ENCODE measurements around the gene ATL2. TPM values are rescaled to one million over a fixed set of nuclear protein-coding genes. Genes with fewer than 3 reads are reported as not detected.

The ATL2 gene
- total RNA-seq, 2 donors from 2014 or later: 125 to 139 TPM

- no peaks in the 10 kb centered on the region for H3K27me3 ChIP-seq (ENCODE audit: control insufficient read depth, insufficient read depth, low read length, poor library complexity, severe bottlenecking)
- DNase-seq: no peak
- H3K36me3 ChIP-seq (ENCODE audit: control insufficient read depth, insufficient read depth, low read length): no peaks in the 10 kb centered on the region
- Mint-ChIP-seq H3K27ac (no peak overlapping the region), H3K4me1 (peaks cover 14% of the 10 kb centered on the region), H3K36me3 (ENCODE audit: low read depth) (no peaks in the 10 kb centered on the region), H3K27me3 (ENCODE audit: insufficient read depth) (peaks cover 4% of the 10 kb centered on the region), H3K4me3 (no peak overlapping the region), H3K9me3 (no peaks in the 10 kb centered on the region)
- TF ChIP-seq, protein P1, sequence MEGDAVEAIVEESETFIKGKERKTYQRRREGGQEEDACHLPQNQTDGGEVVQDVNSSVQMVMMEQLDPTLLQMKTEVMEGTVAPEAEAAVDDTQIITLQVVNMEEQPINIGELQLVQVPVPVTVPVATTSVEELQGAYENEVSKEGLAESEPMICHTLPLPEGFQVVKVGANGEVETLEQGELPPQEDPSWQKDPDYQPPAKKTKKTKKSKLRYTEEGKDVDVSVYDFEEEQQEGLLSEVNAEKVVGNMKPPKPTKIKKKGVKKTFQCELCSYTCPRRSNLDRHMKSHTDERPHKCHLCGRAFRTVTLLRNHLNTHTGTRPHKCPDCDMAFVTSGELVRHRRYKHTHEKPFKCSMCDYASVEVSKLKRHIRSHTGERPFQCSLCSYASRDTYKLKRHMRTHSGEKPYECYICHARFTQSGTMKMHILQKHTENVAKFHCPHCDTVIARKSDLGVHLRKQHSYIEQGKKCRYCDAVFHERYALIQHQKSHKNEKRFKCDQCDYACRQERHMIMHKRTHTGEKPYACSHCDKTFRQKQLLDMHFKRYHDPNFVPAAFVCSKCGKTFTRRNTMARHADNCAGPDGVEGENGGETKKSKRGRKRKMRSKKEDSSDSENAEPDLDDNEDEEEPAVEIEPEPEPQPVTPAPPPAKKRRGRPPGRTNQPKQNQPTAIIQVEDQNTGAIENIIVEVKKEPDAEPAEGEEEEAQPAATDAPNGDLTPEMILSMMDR (conservative IDR thresholded peaks at IDR 0.05): no peak
- no peak overlapping the region for H3K4me3 ChIP-seq (ENCODE audit: low read length)
- H3K9ac ChIP-seq (ENCODE audit: extremely low read depth, low read length, poor library complexity, severe bottlenecking): no peak overlapping the region
- H3K27ac ChIP-seq (ENCODE audit: low read depth, low read length): no peak overlapping the region
- no peaks in the 10 kb centered on the region for H3K4me1 ChIP-seq (ENCODE audit: control insufficient read depth, insufficient read depth, low read length)
- H3K9me3 ChIP-seq (ENCODE audit: control insufficient read depth, low read length): no peaks in the 10 kb centered on the region
- 100% methylated on average over 1 of the region's 1 CpG; no CpG with 5 or more reads in 1 of the 2 experiments for WGBS, 2 experiments (ENCODE audit: insufficient coverage in 1 of 2, insufficient read length in 1 of 2)
Observed at GRCh38 chr2:38269421-38269820, 107.7 kb downstream of the ATL2 start.

DNA sequence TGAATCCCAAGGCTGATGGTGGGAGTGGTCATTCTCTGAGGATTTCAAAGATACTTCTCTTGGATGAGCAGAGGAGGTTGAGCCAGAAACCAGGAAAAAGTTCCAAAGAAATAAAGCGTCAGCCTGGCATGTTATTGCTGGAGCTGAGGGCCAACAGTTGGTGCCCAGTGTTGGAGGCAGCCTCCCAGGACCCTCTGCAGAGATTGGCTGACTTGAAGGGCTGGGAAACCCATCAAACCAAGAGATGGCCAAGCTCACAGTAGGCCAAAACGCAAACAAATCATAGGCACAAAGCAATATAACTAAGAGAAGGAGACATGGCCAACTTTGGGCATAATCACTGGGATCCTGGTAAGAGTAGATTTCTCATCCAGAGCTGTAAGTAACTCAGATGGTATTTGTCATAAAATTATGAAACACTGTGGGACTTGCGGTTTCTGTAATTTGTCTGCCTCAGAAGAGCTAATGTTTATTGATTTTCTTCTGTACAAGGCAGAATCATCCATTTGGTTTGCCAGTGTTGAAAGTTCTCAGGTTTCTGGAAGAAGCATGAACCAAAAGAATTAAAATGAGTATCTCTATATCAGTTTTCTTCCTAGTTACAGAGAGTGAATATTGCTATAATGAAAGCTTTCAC lies 108.3 kb downstream of the ATL2 start:
- Mint-ChIP-seq H3K27ac (no peak overlapping the region), H3K27me3 (ENCODE audit: insufficient read depth) (peaks cover 9% of the 10 kb centered on the region), H3K4me3 (no peak overlapping the region), H3K9me3 (no peaks in the 10 kb centered on the region), H3K36me3 (ENCODE audit: low read depth) (no peaks in the 10 kb centered on the region), H3K4me1 (peaks cover 12% of the 10 kb centered on the region)
- H3K9ac ChIP-seq (ENCODE audit: extremely low read depth, low read length, poor library complexity, severe bottlenecking): no peak overlapping the region
- TF ChIP-seq, protein P1 (conservative IDR thresholded peaks at IDR 0.05): no peak
- DNase-seq: no peak
- no peaks in the 10 kb centered on the region for H3K9me3 ChIP-seq (ENCODE audit: control insufficient read depth, low read length)
- H3K27ac ChIP-seq (ENCODE audit: low read depth, low read length): no peak overlapping the region
- H3K36me3 ChIP-seq (ENCODE audit: control insufficient read depth, insufficient read depth, low read length): no peaks in the 10 kb centered on the region
- 93 to 94% methylated on average over 2 to 3 of the region's 3 CpGs for whole genome bisulfite sequencing, 2 experiments (ENCODE audit: insufficient coverage in 1 of 2, insufficient read length in 1 of 2)
- no peaks in the 10 kb centered on the region for H3K4me1 ChIP-seq (ENCODE audit: control insufficient read depth, insufficient read depth, low read length)
- no peaks in the 10 kb centered on the region for H3K27me3 ChIP-seq (ENCODE audit: control insufficient read depth, insufficient read depth, low read length, poor library complexity, severe bottlenecking)
- H3K4me3 ChIP-seq (ENCODE audit: low read length): no peak overlapping the region

- WGBS, 2 experiments (ENCODE audit: insufficient coverage in 1 of 2, insufficient read length in 1 of 2): 87 to 100% methylated on average over 1 to 2 of the region's 2 CpGs
- Mint-ChIP-seq H3K4me3 (no peak overlapping the region), H3K4me1 (peaks cover 4% of the 10 kb centered on the region), H3K27me3 (ENCODE audit: insufficient read depth) (peaks cover 12% of the 10 kb centered on the region), H3K9me3 (no peaks in the 10 kb centered on the region), H3K27ac (no peak overlapping the region), H3K36me3 (ENCODE audit: low read depth) (no peaks in the 10 kb centered on the region)
- Histone ChIP-seq H3K4me3 (ENCODE audit: low read length) (no peak overlapping the region), H3K4me1 (ENCODE audit: control insufficient read depth, insufficient read depth, low read length) (no peaks in the 10 kb centered on the region), H3K36me3 (ENCODE audit: control insufficient read depth, insufficient read depth, low read length) (no peaks in the 10 kb centered on the region), H3K27ac (ENCODE audit: low read depth, low read length) (no peak overlapping the region), H3K9me3 (ENCODE audit: control insufficient read depth, low read length) (no peaks in the 10 kb centered on the region), H3K27me3 (ENCODE audit: control insufficient read depth, insufficient read depth, low read length, poor library complexity, severe bottlenecking) (no peaks in the 10 kb centered on the region), H3K9ac (ENCODE audit: extremely low read depth, low read length, poor library complexity, severe bottlenecking) (no peak overlapping the region)
- TF ChIP-seq, protein P1 (conservative IDR thresholded peaks at IDR 0.05): no peak
- no peak for DNase-seq
Observed at GRCh38 chr2:38268001-38268400, 109.1 kb downstream of the ATL2 start.
